Panc1 (cell line): ENCODE measurements around the gene KMT2C. TPM values are rescaled to one million over a fixed set of nuclear protein-coding genes. Genes with fewer than 3 reads are reported as not detected.

Experiments used
- ATAC-seq: fragments of 200-7000 bp; cut with Tn5 transposase; 2 replicates; pipeline ENCODE4 v1.9.1; 2020; ENCODE audit warnings: mild to moderate bottlenecking, moderate library complexity
- BruUV-seq: library from RNA; stranded (reverse); fragments of 400-500 nt; replicated peaks from 2 replicates; lab custom pipeline; 2021; lab: Mats Ljungman, UMichigan
- CTCF ChIA-PET: fragments of 300-600 bp; sonication (Branson Sonifier 250); formaldehyde crosslinking; loops from one replicate; lab custom pipeline; 2022; ENCODE audit warnings: antibody characterized with exemption; lab: Charles Lee
- POLR2A ChIA-PET: fragments of 300-600 bp; sonication (Branson Sonifier 250); formaldehyde crosslinking; loops from one replicate; lab custom pipeline; 2022; ENCODE audit warnings: antibody characterized with exemption; lab: Charles Lee
- DNase-seq: peaks from one replicate; pipeline ENCODE4 v3.0.0-alpha.2; 2010; ENCODE audit warnings: low read depth, low spot score
- H3K27ac ChIP-seq: 2 replicates; pipeline ENCODE4 v1.5.1; 2011; ENCODE audit warnings: mild to moderate bottlenecking, low read length, inconsistent platforms
- H3K27me3 ChIP-seq: fragments of 200-500 bp; sonication (Bioruptor generic); 2 replicates; pipeline ENCODE4 v1.6.0; 2014; ENCODE audit warnings: low read length, inconsistent platforms; ENCODE audit not compliant: control insufficient read depth, insufficient read depth
- H3K36me3 ChIP-seq: fragments of 200-500 bp; sonication (Bioruptor generic); 2 replicates; pipeline ENCODE4 v1.5.1; 2014; ENCODE audit warnings: inconsistent platforms, mild to moderate bottlenecking, low read length, moderate library complexity; ENCODE audit not compliant: control insufficient read depth, insufficient read depth
- H3K4me1 ChIP-seq: 2 replicates; pipeline ENCODE4 v1.5.1; 2011; ENCODE audit warnings: inconsistent platforms, mild to moderate bottlenecking, low read length, moderate library complexity; ENCODE audit not compliant: control insufficient read depth, insufficient read depth
- H3K4me3 ChIP-seq, 2 experiments: 2 replicates each; pipeline ENCODE4 v1.5.1; 2011 to 2012; ENCODE audit warnings: low read depth in 2 of 2, low read length in 2 of 2, mild to moderate bottlenecking in 2 of 2, inconsistent platforms in 1 of 2, moderate library complexity in 1 of 2
- H3K9me3 ChIP-seq: fragments of 200-500 bp; sonication (Bioruptor generic); 2 replicates; pipeline ENCODE4 v1.5.1; 2014; ENCODE audit warnings: low read depth, mild to moderate bottlenecking, inconsistent platforms, low read length, moderate library complexity; ENCODE audit not compliant: control insufficient read depth, insufficient read depth
- CTCF ChIP-seq: fragments of 450-650 bp; IDR thresholded peaks from 2 replicates; pipeline ENCODE4 v1.5.1; 2017; ENCODE audit warnings: mild to moderate bottlenecking
- POLR2AphosphoS5 ChIP-seq: IDR thresholded peaks from 2 replicates; pipeline ENCODE4 v1.6.1; 2012; ENCODE audit warnings: mild to moderate bottlenecking, low read depth, low read length, moderate library complexity
- REST ChIP-seq, 2 experiments: IDR thresholded peaks; 2 replicates each; pipeline ENCODE4 v1.6.1; 2011 to 2012; ENCODE audit warnings: low read depth in 2 of 2, control low read depth in 1 of 2, low read length in 1 of 2, mild to moderate bottlenecking in 1 of 2, moderate library complexity in 1 of 2; ENCODE audit not compliant: insufficient read depth in 1 of 2
- SIN3A ChIP-seq: IDR thresholded peaks from 2 replicates; pipeline ENCODE4 v1.6.1; 2012; ENCODE audit warnings: low read depth, mild to moderate bottlenecking, low read length, moderate library complexity, borderline replicate concordance; ENCODE audit not compliant: insufficient read depth
- TCF7L2 ChIP-seq: IDR thresholded peaks from 2 replicates; pipeline ENCODE4 v1.6.1; 2011; ENCODE audit warnings: mild to moderate bottlenecking, low read depth, low read length, inconsistent platforms
- in situ Hi-C: cut with HindIII; loops from 2 replicates; pipeline ENCODE4 v1.10.0; 2016; ENCODE audit warnings: low sequenced_read_pairs, low pct_unique_long_range_greater_than_20kb
- intact Hi-C: fragments of 100-400 bp; cut with micrococcal nuclease; formaldehyde crosslinking; loops from one replicate; pipeline ENCODE4 v1.10.0; 2022; ENCODE audit not compliant: unreplicated experiment
- total RNA-seq: library from RNA; stranded (reverse); gene quantifications from one replicate; pipeline ENCODE4 v1.2.1, GENCODE V29; 2021; ENCODE audit not compliant: unreplicated experiment

KMT2C gene
- total RNA-seq, 1 experiment from 2014 or later: 42.5 TPM

GRCh38 chr7:152464312-152465118 lies 28.7 kb upstream of the KMT2C start:
- TF ChIP-seq REST (IDR thresholded peaks at IDR 0.05; ENCODE audit: insufficient read depth in 1 of 2, low read depth in 2 of 2, low read length in 1 of 2) (0 out of 4 replicates have a peak, but pooled peaks of 1 of the 2 experiments have one; percentile 37), SIN3A (peak; percentile 74; the same call in 1 of the 2 replicates), TCF7L2 (no peak), POLR2AphosphoS5 (peak; percentile 48; the same call in 1 of the 2 replicates), CTCF (no peak)
- Histone ChIP-seq H3K36me3 (no peaks in the 10 kb centered on the region; the same call in 1 of the 2 replicates), H3K9me3 (no peaks in the 10 kb centered on the region), H3K4me3 (peak overlapping the region; percentile 90 to 95), H3K27me3 (no peaks in the 10 kb centered on the region), H3K4me1 (peaks cover 7% of the 10 kb centered on the region; the same call in 1 of the 2 replicates), H3K27ac (peak overlapping the region; percentile 93)
- DNase-seq (no peak), ATAC-seq (peak; percentile 82)
- intact Hi-C loops (no loop called here), in situ Hi-C loops (no loop called here)
- POLR2A ChIA-PET: interaction anchor here (0.6 kb wide), 1 partner anchor 20 kb away, joined by 8 read pairs; no protein-coding TSS in a partner anchor
- CTCF ChIA-PET: no interaction called here
- BruUV-seq: no TSS peak

- in situ Hi-C loops: no loop called here
- DNase-seq (peak; percentile 92), ATAC-seq (peak; percentile 92)
- ChIA-PET POLR2A (interaction anchor here (0.6 kb wide), 2 partner anchors 21 to 357 kb away, joined by 6 to 8 read pairs; no protein-coding TSS in a partner anchor), CTCF (no interaction called here)
- Histone ChIP-seq H3K4me3 (peak overlapping the region; percentile 90 to 95), H3K27me3 (no peaks in the 10 kb centered on the region), H3K4me1 (peaks cover 7% of the 10 kb centered on the region; the same call in 1 of the 2 replicates), H3K36me3 (no peaks in the 10 kb centered on the region; the same call in 1 of the 2 replicates), H3K27ac (peak overlapping the region; percentile 93), H3K9me3 (no peaks in the 10 kb centered on the region)
- intact Hi-C loops: no loop called here
- TF ChIP-seq REST (IDR thresholded peaks at IDR 0.05; ENCODE audit: insufficient read depth in 1 of 2, low read depth in 2 of 2, low read length in 1 of 2) (no peak), POLR2AphosphoS5 (no peak), CTCF (no peak), TCF7L2 (no peak), SIN3A (peak; percentile 96; the same call in 1 of the 2 replicates)
- BruUV-seq: no TSS peak
These were observed 28.0 kb upstream of the KMT2C start for GRCh38 chr7:152463709-152464311.
